Natural killer cell (primary cell): ENCODE data around the gene CFAP61. TPM values are rescaled to one million over a fixed set of nuclear protein-coding genes. Genes with fewer than 3 reads are reported as not detected.
"Not testable (repeated sequence)": the region's sequence is repeated elsewhere in the genome, so short reads cannot be mapped to it uniquely, and the experiment has no call there.

Experiments used
- ATAC-seq, 3 donors: fragments of 150-1000 bp in 2 of 3; fragments of 200-7000 bp in 1 of 3; cut with Tn5 transposase; 1 replicate in 1 of 3; 2 replicates in 2 of 3; pipeline ENCODE4 v1.10.0; 2021; ENCODE audit warnings: mild to moderate bottlenecking in 2 of 3, moderate library complexity in 2 of 3
- DNase-seq, 2 donors: peaks; one replicate each; pipeline versions ENCODE4 v3.0.0 to v3.0.0-alpha.2; 2013 to 2021; ENCODE audit warnings: mixed read lengths in 1 of 2
- H3K27ac ChIP-seq: one replicate; pipeline ENCODE4 v1.5.1; 2013; ENCODE audit warnings: mild to moderate bottlenecking, low read length
- H3K27me3 ChIP-seq: one replicate; pipeline ENCODE4 v1.6.1; 2013; ENCODE audit warnings: low read length; ENCODE audit not compliant: control insufficient read depth, insufficient read depth
- H3K36me3 ChIP-seq: one replicate; pipeline ENCODE4 v1.6.1; 2013; ENCODE audit warnings: low read length; ENCODE audit not compliant: control insufficient read depth, insufficient read depth
- H3K4me1 ChIP-seq: one replicate; pipeline ENCODE4 v1.6.1; 2013; ENCODE audit warnings: low read length; ENCODE audit not compliant: control insufficient read depth, insufficient read depth
- H3K4me3 ChIP-seq: one replicate; pipeline ENCODE4 v1.5.1; 2013; ENCODE audit warnings: low read length
- H3K9me3 ChIP-seq: one replicate; pipeline ENCODE4 v1.6.1; 2013; ENCODE audit warnings: low read length; ENCODE audit not compliant: control insufficient read depth, insufficient read depth
- H3K27ac Mint-ChIP-seq, 2 donors: one replicate each; pipeline ENCODE4 v1.8.0; 2022; ENCODE audit warnings: mild to moderate bottlenecking in 2 of 2, mixed read lengths in 2 of 2, moderate library complexity in 1 of 2
- H3K27me3 Mint-ChIP-seq, 2 donors: one replicate each; pipeline ENCODE4 v1.8.0; 2022; ENCODE audit warnings: low read depth in 2 of 2, mixed read lengths in 2 of 2
- H3K36me3 Mint-ChIP-seq: one replicate; pipeline ENCODE4 v1.8.0; 2022; ENCODE audit warnings: mixed read lengths
- H3K4me1 Mint-ChIP-seq, 2 donors: one replicate each; pipeline ENCODE4 v1.8.0; 2022; ENCODE audit warnings: mixed read lengths in 2 of 2
- H3K4me3 Mint-ChIP-seq: one replicate; pipeline ENCODE4 v1.8.0; 2022; ENCODE audit warnings: mild to moderate bottlenecking, moderate library complexity, mixed read lengths
- H3K9me3 Mint-ChIP-seq, 2 donors: one replicate each; pipeline ENCODE4 v1.8.0; 2022; ENCODE audit warnings: mixed read lengths in 2 of 2
- WGBS: methylation state at CpG from one replicate; pipeline ENCODE4 v1.1.7; 2013; ENCODE audit warnings: missing lambda C conversion rate; ENCODE audit not compliant: insufficient coverage; 5-methylcytosine and 5-hydroxymethylcytosine counted together
- intact Hi-C: fragments of 100-400 bp; cut with micrococcal nuclease; formaldehyde crosslinking; loops from one replicate; pipeline ENCODE4 v1.14.2; 2022
- total RNA-seq, 4 donors: library from RNA; stranded (reverse); fragments of 120-200 nt in 1 of 4; gene quantifications; one replicate each; pipeline versions ENCODE4 v1.2.3 to v1.2.4, GENCODE V29; 2013 to 2022
- TF ChIP-seq, protein P1 (sequence below): fragments of 200-600 bp; IDR thresholded peaks from one replicate; pipeline ENCODE4 v1.8.0; 2022; ENCODE audit warnings: antibody characterized with exemption

Gene CFAP61, protein sequence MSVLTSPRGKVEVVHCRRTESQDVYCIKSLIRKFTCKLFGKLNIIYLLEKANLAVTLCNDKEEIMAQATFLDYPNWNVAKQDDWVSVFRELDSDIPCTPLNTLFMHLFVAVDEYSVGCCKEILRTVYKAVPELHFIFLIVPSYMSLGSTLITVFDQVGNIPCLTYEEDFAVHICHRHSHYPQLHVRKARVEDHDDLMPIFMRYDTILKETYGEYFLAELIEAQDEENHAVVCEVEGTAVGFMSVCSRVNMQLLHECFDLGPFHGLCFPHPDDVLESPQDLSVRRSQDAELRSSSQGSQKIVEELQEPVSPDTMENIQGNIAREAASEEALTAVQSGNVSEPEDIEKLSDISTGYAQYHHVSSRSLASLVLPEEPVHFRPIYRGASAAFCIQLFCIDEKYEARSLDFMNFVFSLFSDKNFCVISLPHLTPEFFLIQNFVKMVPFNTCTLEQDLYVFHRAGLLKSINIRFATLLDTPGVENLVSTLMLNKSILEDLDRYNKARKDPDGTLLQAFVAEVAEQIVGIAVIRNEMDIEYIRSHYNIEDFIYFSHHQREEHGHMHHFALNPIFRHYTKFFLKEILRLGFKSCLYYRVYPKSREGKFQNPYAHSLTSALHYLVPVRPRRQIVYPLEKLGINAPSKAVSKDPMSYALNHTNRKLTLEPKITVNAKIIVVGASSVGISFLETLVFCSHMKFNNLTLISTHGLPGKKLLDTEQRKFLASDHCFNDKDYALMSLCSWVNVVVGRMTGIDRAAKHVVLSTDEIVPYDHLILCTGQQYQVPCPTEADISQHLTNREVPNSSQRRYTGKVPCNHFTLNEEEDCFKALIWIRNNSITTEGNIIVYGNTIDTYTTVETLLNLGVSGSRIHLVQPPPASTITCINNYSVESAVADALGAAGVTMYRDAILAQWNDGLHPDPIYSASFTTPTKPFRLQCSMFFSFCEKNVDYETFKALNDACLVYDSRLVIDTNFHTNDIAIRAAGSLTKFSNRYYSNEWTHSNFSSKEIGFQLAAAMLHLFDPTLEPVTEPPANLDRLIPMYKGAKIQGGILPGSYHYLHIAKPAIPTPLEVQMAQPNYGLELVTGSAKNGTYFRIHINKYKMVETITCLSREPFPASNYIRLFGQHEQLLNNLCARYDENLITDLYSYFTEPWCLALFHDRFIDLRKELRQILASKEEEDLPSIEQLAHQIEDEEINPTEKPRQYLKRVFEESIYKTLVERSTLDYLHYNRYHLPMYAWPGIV
- total RNA-seq = 1 to 10 TPM; 1.0 to 2.1 (median 1.3) TPM
- total RNA-seq (2013) = 0.54 TPM

DNA sequence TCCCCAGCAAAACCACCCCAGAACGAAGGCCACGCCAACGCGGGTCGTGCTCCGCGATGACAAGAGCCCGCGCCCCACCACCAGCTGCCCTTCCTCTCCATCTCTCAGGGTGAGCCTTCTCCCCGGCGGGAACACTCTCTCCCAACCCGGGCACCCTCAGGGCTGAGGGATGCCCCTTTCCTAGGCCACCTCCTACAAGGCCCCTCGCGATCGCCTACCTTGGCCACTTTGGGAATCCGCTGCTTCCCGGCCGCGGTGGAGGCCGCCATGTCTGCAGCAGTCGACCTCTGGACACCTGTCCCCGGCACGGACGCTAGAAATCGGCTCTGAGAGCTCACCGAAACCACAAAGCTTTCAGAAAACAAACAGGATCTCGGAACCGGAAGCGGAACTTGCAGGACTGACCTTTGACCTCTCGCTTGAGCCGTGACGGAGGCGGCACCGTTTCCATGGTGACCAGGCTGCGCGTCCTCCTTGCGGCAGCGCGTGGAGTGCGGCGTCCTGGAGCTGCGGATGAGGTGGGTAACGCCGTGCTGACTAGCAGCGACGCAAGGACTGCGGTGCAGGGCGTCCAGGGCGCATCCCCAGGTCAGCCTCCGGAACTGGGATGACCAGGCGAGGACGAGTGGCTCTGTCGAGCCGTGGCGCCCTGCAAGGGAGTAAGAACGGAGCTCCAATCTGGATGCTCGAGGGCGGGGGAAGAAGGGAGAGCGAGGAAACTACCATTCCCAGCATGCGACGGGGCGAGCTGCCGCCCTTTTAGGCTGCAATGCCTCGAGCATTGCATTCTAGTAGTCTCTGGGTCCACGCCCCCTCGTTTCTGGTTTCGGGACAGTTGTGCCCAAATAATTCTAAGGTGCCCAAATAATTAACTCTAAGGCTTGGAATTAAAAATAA is at the start of gene CFAP61, which contains the start of gene CRNKL1:
CFAP61 (plus strand) TSS at position 459 of the 897 bp plus-strand sequence. CDS start 4,122 bp downstream, outside the sequence.
CRNKL1 (minus strand) TSS at position 393 of the 897 bp plus-strand sequence; CDS start at position 269, 124 bp downstream.
- Mint-ChIP-seq H3K4me3 (peak within 1 kb of the TSS; percentile 100), H3K36me3 (peaks cover 39% of the 10 kb centered on the region), H3K9me3 (no peaks in the 10 kb centered on the region), H3K27ac (peak within 1 kb of the TSS; percentile 99), H3K27me3 (peaks cover 0 to 4% of the 10 kb centered on the region in 2 donors), H3K4me1 (peaks cover 17 to 27% of the 10 kb centered on the region in 2 donors)
- intact Hi-C loops = loop anchor here (1.0 to 10.0 kb wide), 3 partner anchors 35 to 1768 kb away; partner anchors contain the start of genes NAA20, RALGAPA2 and ZNF133
- DNase-seq (peak; percentile 96 to 100), ATAC-seq (peak; percentile 91 to 95 (median 93))
- H3K4me3 ChIP-seq = peak within 1 kb of the TSS; percentile 66
- H3K9me3 ChIP-seq = no peaks in the 10 kb centered on the region
- TF ChIP-seq, protein P1, sequence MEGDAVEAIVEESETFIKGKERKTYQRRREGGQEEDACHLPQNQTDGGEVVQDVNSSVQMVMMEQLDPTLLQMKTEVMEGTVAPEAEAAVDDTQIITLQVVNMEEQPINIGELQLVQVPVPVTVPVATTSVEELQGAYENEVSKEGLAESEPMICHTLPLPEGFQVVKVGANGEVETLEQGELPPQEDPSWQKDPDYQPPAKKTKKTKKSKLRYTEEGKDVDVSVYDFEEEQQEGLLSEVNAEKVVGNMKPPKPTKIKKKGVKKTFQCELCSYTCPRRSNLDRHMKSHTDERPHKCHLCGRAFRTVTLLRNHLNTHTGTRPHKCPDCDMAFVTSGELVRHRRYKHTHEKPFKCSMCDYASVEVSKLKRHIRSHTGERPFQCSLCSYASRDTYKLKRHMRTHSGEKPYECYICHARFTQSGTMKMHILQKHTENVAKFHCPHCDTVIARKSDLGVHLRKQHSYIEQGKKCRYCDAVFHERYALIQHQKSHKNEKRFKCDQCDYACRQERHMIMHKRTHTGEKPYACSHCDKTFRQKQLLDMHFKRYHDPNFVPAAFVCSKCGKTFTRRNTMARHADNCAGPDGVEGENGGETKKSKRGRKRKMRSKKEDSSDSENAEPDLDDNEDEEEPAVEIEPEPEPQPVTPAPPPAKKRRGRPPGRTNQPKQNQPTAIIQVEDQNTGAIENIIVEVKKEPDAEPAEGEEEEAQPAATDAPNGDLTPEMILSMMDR = no peak
- WGBS = under 1% methylated on average over 67 of the region's 67 CpGs
- no peaks in the 10 kb centered on the region for H3K27me3 ChIP-seq
- H3K4me1 ChIP-seq = peaks cover 6% of the 10 kb centered on the region
- H3K36me3 ChIP-seq = peaks cover 27% of the 10 kb centered on the region
- H3K27ac ChIP-seq = peak within 1 kb of the TSS; percentile 73

DNA sequence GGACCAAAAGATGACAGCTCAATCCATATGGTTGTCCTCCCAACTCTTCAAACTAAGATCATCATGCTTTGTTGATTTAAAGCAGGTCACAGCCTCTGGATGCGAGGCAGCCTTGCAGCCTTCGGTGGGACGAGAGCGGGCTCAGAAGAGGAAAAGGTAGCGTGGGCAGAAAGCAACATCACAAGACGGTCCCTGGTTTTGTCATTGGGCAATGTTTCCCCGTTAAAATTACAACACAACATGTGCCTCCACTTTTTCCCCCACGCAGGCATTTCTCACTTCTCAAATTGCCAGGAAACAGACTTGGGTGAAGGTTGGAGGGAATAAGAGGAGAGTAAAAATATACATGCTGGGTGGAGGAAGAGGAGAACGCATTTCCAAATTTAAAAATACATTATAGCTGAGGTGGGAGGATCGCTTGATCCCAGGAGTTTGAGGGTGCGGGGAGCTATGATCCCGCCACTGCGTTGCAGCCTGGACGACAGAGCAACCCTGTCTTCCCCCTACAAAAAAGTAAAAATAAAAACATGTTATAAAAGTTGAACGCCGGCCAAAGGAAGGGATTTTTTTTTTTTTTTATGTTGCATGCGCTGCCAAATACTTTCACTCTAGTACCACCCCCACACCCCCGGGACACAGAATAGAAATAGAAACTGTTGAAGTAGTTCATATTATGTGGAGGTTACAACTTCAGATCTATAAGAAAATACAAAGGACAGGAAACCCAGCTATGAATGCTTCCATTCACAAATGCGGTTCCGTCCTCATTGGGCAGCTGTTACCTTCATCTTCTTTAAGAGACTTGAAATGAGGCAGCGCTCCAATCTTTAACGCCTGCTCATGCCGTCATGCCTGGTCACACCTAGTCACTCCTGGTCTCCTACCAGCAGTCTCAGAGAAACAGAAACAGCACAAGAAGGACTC is 49.0 kb upstream of the CFAP61 start:
- DNase-seq = peak in 1 of 2 donors; percentile 32
- Histone ChIP-seq H3K27me3 (no peaks in the 10 kb centered on the region), H3K4me1 (peaks cover 23% of the 10 kb centered on the region), H3K27ac (no peak overlapping the region), H3K9me3 (no peaks in the 10 kb centered on the region), H3K4me3 (no peak overlapping the region), H3K36me3 (no peaks in the 10 kb centered on the region)
- no peak overlapping the region for H3K27ac Mint-ChIP-seq
- peaks cover 33 to 71% of the 10 kb centered on the region in 2 donors for H3K27me3 Mint-ChIP-seq
- peak overlapping the region; percentile 11 for H3K4me3 Mint-ChIP-seq
- intact Hi-C loops = no loop called here
- peaks cover 13 to 20% of the 10 kb centered on the region in 2 donors for H3K4me1 Mint-ChIP-seq
- no peaks in the 10 kb centered on the region for H3K36me3 Mint-ChIP-seq
- 17% methylated on average over 11 of the region's 23 CpGs for WGBS
- TF ChIP-seq, protein P1 = no peak
- no peaks in the 10 kb centered on the region for H3K9me3 Mint-ChIP-seq
- ATAC-seq = peak; percentile 30 to 36 (median 32)

DNA sequence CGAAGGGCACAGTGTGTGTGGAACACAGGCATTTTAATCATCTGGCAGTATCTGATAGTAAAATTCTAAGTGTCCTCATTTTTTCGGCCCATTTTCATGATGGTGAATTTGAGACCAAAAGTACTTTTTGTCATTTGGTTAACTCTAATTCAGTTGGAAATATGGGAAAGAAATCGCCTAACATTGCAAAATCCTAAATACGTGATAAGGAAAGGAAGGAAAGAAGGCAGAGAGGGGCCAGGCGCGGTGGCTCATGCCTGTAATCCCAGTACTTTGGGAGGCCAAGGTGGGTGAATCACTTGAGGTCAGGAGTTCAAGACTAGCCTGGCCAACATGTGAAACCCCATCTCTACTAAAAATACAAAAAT is 48.4 kb upstream of the CFAP61 start:
- H3K36me3 ChIP-seq, DNase-seq, H3K36me3 Mint-ChIP-seq, intact Hi-C loops, ATAC-seq, H3K4me3 Mint-ChIP-seq, H3K4me3 ChIP-seq, H3K27me3 ChIP-seq, H3K9me3 ChIP-seq, H3K27ac ChIP-seq, H3K27ac Mint-ChIP-seq, H3K9me3 Mint-ChIP-seq: not testable (repeated sequence)
- peaks cover 23% of the 10 kb centered on the region for H3K4me1 ChIP-seq
- H3K4me1 Mint-ChIP-seq = peaks cover 13 to 20% of the 10 kb centered on the region in 2 donors
- peaks cover 30 to 67% of the 10 kb centered on the region in 2 donors for H3K27me3 Mint-ChIP-seq
- 82% methylated on average over 6 of the region's 6 CpGs for WGBS
